SK-N-MC (cell line): Measurements from ENCODE around the gene SEMA6D.

Experiments
- EZH2 ChIP-seq: fragments of 200-600 bp; sonication (generic); IDR thresholded peaks from one replicate; pipeline ENCODE4 v1.6.1; 2017; ENCODE audit warnings: antibody characterized with exemption
- FOXP2 ChIP-seq: optimal IDR thresholded peaks from 2 replicates; pipeline ENCODE3; 2011; ENCODE audit warnings: mild to moderate bottlenecking, moderate library complexity; ENCODE audit not compliant: insufficient read depth; ENCODE audit errors: extremely low read length, control extremely low read depth
- POLR2AphosphoS5 ChIP-seq: IDR thresholded peaks from 2 replicates; pipeline ENCODE4 v1.6.1; 2012; ENCODE audit warnings: mild to moderate bottlenecking, low read depth, low read length, borderline replicate concordance

GRCh38 chr15:47769166-47769565 lies 51.9 kb downstream of the SEMA6D start:
- no peak for TF ChIP-seq EZH2
- no peak for TF ChIP-seq POLR2AphosphoS5
- no peak for TF ChIP-seq FOXP2
